ENCODE measurements around the gene SUPT20H.

Gene SUPT20H

DNA sequence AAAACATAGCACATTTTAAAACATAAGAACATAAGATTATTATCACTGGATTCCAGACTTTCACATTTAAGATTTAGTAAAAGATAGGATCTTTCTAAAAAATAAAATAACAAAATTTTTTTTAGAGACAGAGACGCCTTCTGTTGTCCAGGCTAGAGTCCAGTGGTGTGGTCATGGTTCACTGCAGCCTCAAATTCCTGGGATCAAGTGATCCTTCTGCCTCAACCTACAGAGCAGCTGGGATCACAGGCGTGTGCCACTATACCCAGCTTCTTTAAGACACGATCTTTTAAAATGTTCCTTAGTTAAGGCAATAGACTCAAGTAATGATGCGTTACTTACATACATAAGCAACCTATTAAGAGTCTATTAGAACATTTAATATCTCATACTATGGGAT is 93.1 kb downstream of the SUPT20H start:
- Histone ChIP-seq H3K36me3 (ENCODE audit: control insufficient read depth, low read depth, low read length) (peaks cover 35% of the 10 kb centered on the region), H3K9ac (ENCODE audit: low read length) (no peak overlapping the region), H3K4me3 (ENCODE audit: low read length) (no peak overlapping the region), H3K27ac (ENCODE audit: low read length) (no peak overlapping the region), H3K27me3 (ENCODE audit: control insufficient read depth, insufficient read depth, low read length) (no peaks in the 10 kb centered on the region), H3K9me3 (ENCODE audit: control insufficient read depth, low read depth, low read length) (no peaks in the 10 kb centered on the region), H3K4me1 (ENCODE audit: control insufficient read depth, low read depth, low read length) (no peaks in the 10 kb centered on the region)

- Histone ChIP-seq H3K9me3 (ENCODE audit: control insufficient read depth, low read depth, low read length) (no peaks in the 10 kb centered on the region), H3K4me3 (ENCODE audit: low read length) (no peak overlapping the region), H3K27me3 (ENCODE audit: control insufficient read depth, insufficient read depth, low read length) (no peaks in the 10 kb centered on the region), H3K4me1 (ENCODE audit: control insufficient read depth, low read depth, low read length) (no peaks in the 10 kb centered on the region), H3K9ac (ENCODE audit: low read length) (no peak overlapping the region), H3K36me3 (ENCODE audit: control insufficient read depth, low read depth, low read length) (peaks cover 30% of the 10 kb centered on the region), H3K27ac (ENCODE audit: low read length) (no peak overlapping the region)
Measured at GRCh38 chr13:36965767-36966166, 93.7 kb downstream of the SUPT20H start.

DNA sequence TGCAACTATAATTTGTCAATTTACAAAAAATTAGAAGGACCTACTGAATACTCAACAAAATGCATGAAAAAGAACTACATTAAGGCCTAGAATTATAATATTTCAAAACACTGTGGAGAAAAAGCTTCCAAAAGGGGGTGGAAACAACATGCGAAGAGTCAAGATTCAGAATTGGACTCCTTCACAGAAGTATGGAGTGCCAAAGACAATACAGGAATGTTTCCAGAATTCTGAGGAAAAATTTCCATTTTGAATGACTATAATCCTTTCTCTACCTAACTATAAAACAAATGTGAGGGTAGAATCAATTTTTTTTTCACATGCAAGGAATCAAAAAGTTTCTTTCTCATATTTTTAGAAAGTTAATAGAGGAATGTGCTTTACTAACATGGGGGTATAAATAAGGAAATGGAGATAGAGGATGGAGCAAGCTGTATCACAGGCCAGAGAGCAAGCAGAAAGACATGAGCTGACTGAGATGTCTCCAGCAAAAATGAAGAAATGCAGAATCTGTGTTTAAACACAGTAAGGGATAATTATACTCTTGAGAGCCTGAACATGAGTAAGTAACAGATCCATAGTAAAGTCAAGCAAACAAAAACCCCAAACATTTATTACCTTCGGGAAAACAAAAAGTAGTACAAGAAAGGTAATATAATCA is 99.9 kb downstream of the SUPT20H start:
- Histone ChIP-seq H3K4me3 (ENCODE audit: low read length) (no peak overlapping the region), H3K36me3 (ENCODE audit: control insufficient read depth, low read depth, low read length) (peaks cover 10% of the 10 kb centered on the region)

More for the DNA sequence above, 99.9 kb downstream of the SUPT20H start:
- Histone ChIP-seq H3K27me3 (ENCODE audit: control insufficient read depth, insufficient read depth, low read length) (no peaks in the 10 kb centered on the region), H3K27ac (ENCODE audit: low read length) (no peak overlapping the region), H3K9ac (ENCODE audit: low read length) (no peak overlapping the region), H3K9me3 (ENCODE audit: control insufficient read depth, low read depth, low read length) (no peaks in the 10 kb centered on the region), H3K4me1 (ENCODE audit: control insufficient read depth, low read depth, low read length) (no peaks in the 10 kb centered on the region)
